Psoas muscle (tissue), 8 donors: ENCODE measurements around the gene RAPGEF6. TPM values are rescaled to one million over a fixed set of nuclear protein-coding genes. Genes with fewer than 3 reads are reported as not detected.
"Not testable (repeated sequence)": the region's sequence is repeated elsewhere in the genome, so short reads cannot be mapped to it uniquely, and the experiment has no call there.

Source experiments
- ATAC-seq, 4 donors: fragments of 200-7000 bp; cut with Tn5 transposase; one replicate each; pipeline ENCODE4 v1.9.1; 2020; ENCODE audit warnings: moderate library complexity in 3 of 4, mild to moderate bottlenecking in 2 of 4
- DNase-seq, 2 donors: peaks; one replicate each; pipeline ENCODE4 v3.0.0-alpha.2; 2020
- H3K27ac ChIP-seq: fragments of 200-600 bp; one replicate; pipeline ENCODE4 v1.8.0; 2022
- H3K27me3 ChIP-seq, 3 donors: fragments of 200-600 bp in 1 of 3; one replicate each; pipeline versions ENCODE4 v1.6.1 to v1.8.0; 2013 to 2022; ENCODE audit warnings: low read length in 2 of 3, mild to moderate bottlenecking in 2 of 3, moderate library complexity in 1 of 3; ENCODE audit not compliant: insufficient read depth in 3 of 3
- H3K36me3 ChIP-seq, 2 donors: fragments of 200-600 bp in 1 of 2; one replicate each; pipeline versions ENCODE4 v1.6.1 to v1.8.0; 2013 to 2022; ENCODE audit warnings: low read depth in 1 of 2, mild to moderate bottlenecking in 1 of 2, moderate library complexity in 1 of 2; ENCODE audit not compliant: insufficient read depth in 1 of 2
- H3K4me1 ChIP-seq: fragments of 200-600 bp; one replicate; pipeline ENCODE4 v1.8.0; 2022
- H3K4me3 ChIP-seq: fragments of 200-600 bp; one replicate; pipeline ENCODE4 v1.8.0; 2022; ENCODE audit warnings: mild to moderate bottlenecking
- H3K9me3 ChIP-seq: fragments of 200-600 bp; one replicate; pipeline ENCODE4 v1.8.0; 2022
- WGBS, 3 donors: extraction: QIAGEN DNeasy Blood & Tissue Kit; methylation state at CpG; one replicate each; pipeline versions ENCODE4 v1.1.6 to v1.1.7; 2013; 5-methylcytosine and 5-hydroxymethylcytosine counted together
- intact Hi-C, 2 donors: fragments of 100-400 bp; cut with DNase I; formaldehyde crosslinking; loops; one replicate each; pipeline versions ENCODE4 v1.11.0 to v1.14.2; 2022
- polyA plus RNA-seq, 3 donors: library from polyadenylated mRNA; stranded (reverse); fragments of 200-250 nt; gene quantifications; one replicate each; pipeline ENCODE4 v1.2.3, GENCODE V29; 2013
- total RNA-seq, 4 donors: library from RNA; stranded (reverse); fragmentation: NEBNext Ultra II Directional in 2 of 4; extraction: Animal tissue kit (Norgen Biotek cat#: 25700) in 2 of 4; gene quantifications; one replicate each; pipeline versions ENCODE4 v1.2.1 to v1.2.4, GENCODE V29; 2021 to 2023
- TF ChIP-seq, protein P1 (sequence below): fragments of 200-600 bp; IDR thresholded peaks from one replicate; pipeline ENCODE4 v1.8.0; 2022; ENCODE audit warnings: antibody characterized with exemption
- donor health status: healthy with polysubstance abuse.
- donor health status: DM: no; HTN: no; CAD: no; lungs with moderate emphysema.
- donor health status: Bipolar disorder and iron deficiency.
- donor health status: healthy.
- donor health status: DM: yes; HTN: yes; CAD: no.
- donor health status: DM: no; HTN: no; CAD: no.
- donor health status: DM: no; HTN: no; CAD: no.
- donor health status: DM: yes; HTN: yes; CAD: no.

Gene RAPGEF6
- total and polyA plus RNA-seq, 7 donors: 1.7 to 14.1 (median 6.9) TPM

DNA sequence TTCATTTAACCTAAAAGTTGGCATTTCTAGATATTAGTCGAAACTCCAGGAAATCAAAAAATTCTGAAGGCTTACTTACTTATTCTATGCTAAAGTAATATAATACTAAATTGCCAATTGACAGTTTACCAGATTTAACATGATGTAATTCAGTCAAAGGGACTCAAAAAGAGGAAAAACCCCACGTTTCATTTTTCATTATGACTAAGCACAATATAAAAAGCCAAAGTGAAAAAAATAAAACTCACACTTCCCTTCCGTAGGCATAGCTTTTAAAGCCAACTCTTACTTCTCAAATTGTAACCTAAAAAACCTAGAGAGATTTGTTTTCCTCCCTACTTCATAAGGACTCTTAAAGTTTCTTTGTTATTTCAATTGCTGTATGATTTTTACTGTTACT lies 146.6 kb downstream of the RAPGEF6 start:
- ATAC-seq: no peak
- TF ChIP-seq, protein P1, sequence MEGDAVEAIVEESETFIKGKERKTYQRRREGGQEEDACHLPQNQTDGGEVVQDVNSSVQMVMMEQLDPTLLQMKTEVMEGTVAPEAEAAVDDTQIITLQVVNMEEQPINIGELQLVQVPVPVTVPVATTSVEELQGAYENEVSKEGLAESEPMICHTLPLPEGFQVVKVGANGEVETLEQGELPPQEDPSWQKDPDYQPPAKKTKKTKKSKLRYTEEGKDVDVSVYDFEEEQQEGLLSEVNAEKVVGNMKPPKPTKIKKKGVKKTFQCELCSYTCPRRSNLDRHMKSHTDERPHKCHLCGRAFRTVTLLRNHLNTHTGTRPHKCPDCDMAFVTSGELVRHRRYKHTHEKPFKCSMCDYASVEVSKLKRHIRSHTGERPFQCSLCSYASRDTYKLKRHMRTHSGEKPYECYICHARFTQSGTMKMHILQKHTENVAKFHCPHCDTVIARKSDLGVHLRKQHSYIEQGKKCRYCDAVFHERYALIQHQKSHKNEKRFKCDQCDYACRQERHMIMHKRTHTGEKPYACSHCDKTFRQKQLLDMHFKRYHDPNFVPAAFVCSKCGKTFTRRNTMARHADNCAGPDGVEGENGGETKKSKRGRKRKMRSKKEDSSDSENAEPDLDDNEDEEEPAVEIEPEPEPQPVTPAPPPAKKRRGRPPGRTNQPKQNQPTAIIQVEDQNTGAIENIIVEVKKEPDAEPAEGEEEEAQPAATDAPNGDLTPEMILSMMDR: no peak
- H3K36me3 ChIP-seq: peaks cover 0 to 60% of the 10 kb centered on the region in 2 donors

DNA sequence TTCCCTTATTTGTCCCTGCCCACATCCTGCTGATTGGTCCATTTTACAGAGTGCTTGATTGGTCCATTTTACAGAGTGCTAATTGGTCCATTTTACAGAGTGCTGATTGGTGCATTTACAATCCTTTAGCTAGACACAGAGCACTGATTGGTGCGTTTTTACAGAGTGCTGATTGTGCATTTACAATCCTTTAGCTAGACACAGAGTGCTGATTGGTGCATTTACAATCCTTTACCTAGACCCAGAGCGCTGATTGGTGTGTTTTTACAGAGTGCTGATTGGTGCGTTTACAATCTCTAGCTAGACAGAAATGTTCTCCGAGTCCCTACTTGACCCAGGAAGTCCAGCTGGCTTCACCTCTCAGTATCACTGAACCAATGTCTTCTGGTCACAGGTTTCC lies 147.7 kb downstream of the RAPGEF6 start:
- WGBS, 3 donors: 99% methylated on average over 4 of the region's 4 CpGs
- H3K27ac ChIP-seq, H3K9me3 ChIP-seq, ATAC-seq, H3K27me3 ChIP-seq, H3K4me3 ChIP-seq, H3K4me1 ChIP-seq, intact Hi-C loops, DNase-seq: not testable (repeated sequence)
- H3K36me3 ChIP-seq: peaks cover 0 to 59% of the 10 kb centered on the region in 2 donors

More for the DNA sequence above, 146.6 kb downstream of the RAPGEF6 start:
- intact Hi-C loops: no loop called here
- no peak for DNase-seq
- Histone ChIP-seq H3K9me3 (peaks cover 4% of the 10 kb centered on the region), H3K27me3 (no peaks in the 10 kb centered on the region), H3K4me1 (no peaks in the 10 kb centered on the region), H3K27ac (no peak overlapping the region), H3K4me3 (no peak overlapping the region)
- WGBS, 3 donors: 79 to 83% (median 79%) methylated on average over 3 of the region's 3 CpGs

DNA sequence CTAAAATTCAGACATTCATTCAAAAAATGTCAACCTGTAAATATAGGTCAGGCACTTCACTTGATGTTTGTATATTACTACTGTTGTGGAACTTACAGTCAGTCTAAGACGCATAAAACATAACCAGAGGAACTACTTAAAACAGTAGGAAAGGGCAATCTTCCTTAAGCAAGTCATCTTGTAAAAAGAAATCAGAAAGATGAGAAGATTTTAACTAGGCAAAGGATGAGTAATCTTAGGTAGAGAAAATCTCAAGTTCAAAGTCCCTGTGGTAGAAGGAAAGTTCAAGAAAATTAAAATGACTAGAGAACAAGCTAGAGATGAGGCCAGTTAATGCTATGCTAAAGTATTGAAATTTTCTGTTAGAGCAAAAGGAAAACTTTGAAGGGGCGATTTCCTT lies 152.4 kb downstream of the RAPGEF6 start:
- Histone ChIP-seq H3K27ac (no peak overlapping the region), H3K4me3 (no peak overlapping the region), H3K36me3 (peaks cover 2 to 44% of the 10 kb centered on the region in 2 donors), H3K27me3 (no peaks in the 10 kb centered on the region), H3K4me1 (no peaks in the 10 kb centered on the region), H3K9me3 (peaks cover 2% of the 10 kb centered on the region)
- ATAC-seq (no peak), DNase-seq (no peak)
- TF ChIP-seq, protein P1: no peak
- WGBS, 3 donors: 96 to 99% (median 97%) methylated on average over 2 of the region's 2 CpGs
- intact Hi-C loops: no loop called here

DNA sequence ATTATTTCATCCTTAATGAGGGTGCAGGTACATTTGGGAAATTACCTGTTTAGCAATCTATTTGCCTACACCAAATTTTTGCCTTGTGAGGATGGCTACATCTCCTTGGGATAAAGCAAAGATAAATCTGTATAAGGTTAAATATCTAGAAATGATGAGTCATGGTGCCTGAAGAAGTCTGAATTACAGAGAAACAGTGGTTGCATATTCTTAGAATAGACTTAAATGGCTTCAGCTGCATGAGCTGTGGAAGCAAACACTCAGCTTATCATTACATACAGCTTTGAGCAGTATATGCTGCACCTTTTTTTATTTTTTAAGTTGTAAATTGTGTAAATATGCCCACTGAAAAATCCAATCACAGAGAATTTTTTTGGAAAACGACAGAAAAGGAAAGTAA lies 153.5 kb downstream of the RAPGEF6 start:
- intact Hi-C loops: no loop called here
- Histone ChIP-seq H3K4me3 (no peak overlapping the region), H3K27ac (no peak overlapping the region), H3K9me3 (no peaks in the 10 kb centered on the region), H3K36me3 (peaks cover 2 to 38% of the 10 kb centered on the region in 2 donors), H3K4me1 (no peaks in the 10 kb centered on the region), H3K27me3 (no peaks in the 10 kb centered on the region)
- DNase-seq (no peak), ATAC-seq (no peak)
- TF ChIP-seq, protein P1: no peak
- 85 to 91% (median 89%) methylated on average over 1 of the region's 1 CpG for WGBS, 3 donors

DNA sequence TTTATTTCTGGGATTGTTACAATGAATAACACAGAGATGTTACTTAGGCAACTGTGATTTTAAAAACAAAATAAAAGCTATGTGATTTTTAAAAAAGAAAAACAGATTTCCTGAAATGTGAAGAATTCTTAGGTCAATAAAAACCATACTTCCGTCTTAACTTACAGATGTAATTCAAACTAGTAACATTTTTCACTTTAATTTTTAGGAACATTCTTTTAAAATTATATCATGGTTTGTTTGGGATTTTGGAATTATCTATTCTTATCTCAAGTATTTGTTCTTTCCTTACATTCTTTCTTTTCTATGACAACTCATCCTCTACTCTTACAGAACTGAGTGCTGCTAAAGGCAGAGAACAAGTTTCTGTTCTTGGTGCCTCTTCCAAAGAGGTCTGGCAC lies 159.5 kb downstream of the RAPGEF6 start:
- H3K9me3 ChIP-seq: no peaks in the 10 kb centered on the region
- H3K4me1 ChIP-seq: no peaks in the 10 kb centered on the region
- TF ChIP-seq, protein P1: no peak
- H3K36me3 ChIP-seq: peaks cover 2 to 37% of the 10 kb centered on the region in 2 donors
- intact Hi-C loops: no loop called here
- 78 to 84% (median 82%) methylated on average over 1 of the region's 1 CpG for WGBS, 3 donors
- ATAC-seq (no peak), DNase-seq (no peak)
- no peak overlapping the region for H3K4me3 ChIP-seq
- no peaks in the 10 kb centered on the region for H3K27me3 ChIP-seq
- no peak overlapping the region for H3K27ac ChIP-seq
